H1 (cell line): ENCODE measurements around the gene MAML3. TPM values are rescaled to one million over a fixed set of nuclear protein-coding genes. Genes with fewer than 3 reads are reported as not detected.

Experiments used
- POLR2A ChIP-seq, 2 experiments: IDR thresholded peaks; 1 replicate in 1 of 2; 2 replicates in 1 of 2; pipeline ENCODE4 v1.6.1; 2011; ENCODE audit warnings: low read depth in 2 of 2, low read length in 2 of 2, mild to moderate bottlenecking in 2 of 2; ENCODE audit errors: control extremely low read depth in 1 of 2
- SP2 ChIP-seq: IDR thresholded peaks from 2 replicates; pipeline ENCODE4 v1.6.1; 2012; ENCODE audit warnings: mild to moderate bottlenecking, low read length, inconsistent platforms
- polyA plus RNA-seq, 7 experiments: library from polyadenylated mRNA; depleted of rRNA in 3 of 7; stranded (reverse) in 5 of 7; unstranded in 2 of 7; fragments of >200 nt in 5 of 7; fragments of 200-250 nt in 2 of 7; gene quantifications; 1 replicate in 5 of 7; 2 replicates in 1 of 7; 4 replicates in 1 of 7; pipeline versions ENCODE4 v1.2.1 to v1.2.3, GENCODE V29; 2011 to 2013; ENCODE audit warnings: missing spikeins in 2 of 7, mixed read lengths in 2 of 7
- total RNA-seq: library from RNA; stranded (reverse); fragmentation: NEBNext Ultra II Directional; extraction: Animal tissue kit (Norgen Biotek cat#: 25700); gene quantifications from 2 replicates; pipeline ENCODE4 v1.2.1, GENCODE V29; 2021

The MAML3 gene
- total and polyA plus RNA-seq, 2 of the 8 experiments (the other 6 are each of a cell fraction or from before 2014, with no cell fraction given), result 2.1 to 5.7 TPM

GRCh38 chr4:140096483-140096861 lies 57.5 kb downstream of the MAML3 start (continued):
- no peak for TF ChIP-seq SP2
- TF ChIP-seq POLR2A (IDR thresholded peaks at IDR 0.05; ENCODE audit: control extremely low read depth in 1 of 2, low read depth in 2 of 2, low read length in 2 of 2), result no peak
- TF ChIP-seq, all 59 proteins: peak for 0
